Spleen (tissue), 11 donors: ENCODE data around the gene SKAP2. TPM values are rescaled to one million over a fixed set of nuclear protein-coding genes. Genes with fewer than 3 reads are reported as not detected.

Source experiments
- DNase-seq: peaks from one replicate; pipeline ENCODE4 v3.0.0-alpha.2; 2020
- H3K27ac ChIP-seq, 8 donors: fragments of 200-600 bp; sonication (generic) in 7 of 8; 1 replicate in 4 of 8; 2 replicates in 4 of 8; pipeline versions ENCODE4 v1.5.0 to v1.8.0; 2016 to 2021; ENCODE audit warnings: inconsistent platforms in 4 of 8, mild to moderate bottlenecking in 4 of 8, moderate library complexity in 1 of 8
- H3K27me3 ChIP-seq, 7 donors: fragments of 200-600 bp; sonication (generic) in 6 of 7; replicated peaks in 1 of 7; 1 replicate in 4 of 7; 2 replicates in 3 of 7; pipeline versions ENCODE4 v1.5.0 to v1.8.0; 2016 to 2021; ENCODE audit warnings: inconsistent platforms in 3 of 7, mild to moderate bottlenecking in 1 of 7
- H3K36me3 ChIP-seq, 6 donors: fragments of 200-600 bp; sonication (generic) in 5 of 6; 1 replicate in 4 of 6; 2 replicates in 2 of 6; pipeline versions ENCODE4 v1.5.0 to v1.8.0; 2016 to 2021; ENCODE audit warnings: inconsistent platforms in 2 of 6
- H3K4me1 ChIP-seq, 6 donors: fragments of 200-600 bp; sonication (generic) in 5 of 6; 1 replicate in 3 of 6; 2 replicates in 3 of 6; pipeline versions ENCODE4 v1.5.0 to v1.8.0; 2016 to 2021; ENCODE audit warnings: inconsistent platforms in 3 of 6
- H3K4me3 ChIP-seq, 8 donors: fragments of 200-600 bp; sonication (generic) in 7 of 8; 1 replicate in 4 of 8; 2 replicates in 4 of 8; pipeline versions ENCODE4 v1.5.0 to v1.8.0; 2016 to 2021; ENCODE audit warnings: inconsistent platforms in 4 of 8, mild to moderate bottlenecking in 4 of 8, moderate library complexity in 2 of 8
- H3K9me3 ChIP-seq, 8 donors: fragments of 200-600 bp; sonication (generic) in 7 of 8; 1 replicate in 4 of 8; 2 replicates in 4 of 8; pipeline versions ENCODE4 v1.5.0 to v1.8.0; 2016 to 2021; ENCODE audit warnings: inconsistent platforms in 4 of 8
- POLR2A ChIP-seq, 3 donors: fragments of 450-650 bp; IDR thresholded peaks; one replicate each; pipeline ENCODE4 v1.5.1; 2017; ENCODE audit warnings: antibody characterized with exemption in 3 of 3, mild to moderate bottlenecking in 1 of 3
- POLR2AphosphoS5 ChIP-seq, 3 donors: sonication (generic); formaldehyde crosslinking; IDR thresholded peaks; one replicate each; pipeline ENCODE4 v1.5.1; 2017; ENCODE audit warnings: antibody characterized with exemption in 3 of 3
- WGBS, 5 donors: extraction: QIAGEN DNeasy Blood & Tissue Kit in 3 of 5; methylation state at CpG; one replicate each; pipeline versions ENCODE4 v1.1.5 to v1.1.7; 2013 to 2018; 5-methylcytosine and 5-hydroxymethylcytosine counted together
- intact Hi-C: fragments of 100-400 bp; cut with DNase I; formaldehyde crosslinking; loops from one replicate; pipeline ENCODE4 v1.15.0; 2023; ENCODE audit warnings: low total_unique reads
- polyA plus RNA-seq, 3 donors: library from polyadenylated mRNA; stranded (reverse); fragments of 200-250 nt; gene quantifications; one replicate each; pipeline ENCODE4 v1.2.1, GENCODE V29; 2013
- total RNA-seq, 7 donors: library from RNA; depleted of rRNA in 3 of 7; stranded (reverse); fragments of >200 nt in 3 of 7; fragmentation: NEBNext Ultra II Directional in 4 of 7; extraction: Animal tissue kit (Norgen Biotek cat#: 25700) in 4 of 7; gene quantifications; one replicate each; pipeline versions ENCODE4 v1.1.0 to v1.2.1, GENCODE V29; 2016 to 2021
- TF ChIP-seq, protein P1 (sequence below), 11 experiments: fragments of 200-600 bp in 7 of 11; fragments of 450-650 bp in 4 of 11; sonication (generic) in 4 of 11; IDR thresholded peaks in 8 of 11; conservative IDR thresholded peaks in 3 of 11; 1 replicate in 7 of 11; 2 replicates in 4 of 11; pipeline versions ENCODE4 v1.4.0 to v1.8.0; 2016 to 2021; ENCODE audit warnings: antibody characterized with exemption in 11 of 11, inconsistent platforms in 4 of 11, mild to moderate bottlenecking in 1 of 11
- donor health status: healthy with polysubstance abuse.
- donor health status: DM: no; HTN: no; CAD: no; lungs with moderate emphysema.
- donor health status: DM: no; HTN: no; CAD: no.
- donor health status: Bipolar disorder and iron deficiency.
- donor health status: healthy.
- donor health status: DM: no; HTN: no; CAD: no.
- donor health status: DM: yes; HTN: yes; CAD: no.

SKAP2 gene
- total and polyA plus RNA-seq, 10 donors: 14.8 to 87.2 (median 61.7) TPM

DNA sequence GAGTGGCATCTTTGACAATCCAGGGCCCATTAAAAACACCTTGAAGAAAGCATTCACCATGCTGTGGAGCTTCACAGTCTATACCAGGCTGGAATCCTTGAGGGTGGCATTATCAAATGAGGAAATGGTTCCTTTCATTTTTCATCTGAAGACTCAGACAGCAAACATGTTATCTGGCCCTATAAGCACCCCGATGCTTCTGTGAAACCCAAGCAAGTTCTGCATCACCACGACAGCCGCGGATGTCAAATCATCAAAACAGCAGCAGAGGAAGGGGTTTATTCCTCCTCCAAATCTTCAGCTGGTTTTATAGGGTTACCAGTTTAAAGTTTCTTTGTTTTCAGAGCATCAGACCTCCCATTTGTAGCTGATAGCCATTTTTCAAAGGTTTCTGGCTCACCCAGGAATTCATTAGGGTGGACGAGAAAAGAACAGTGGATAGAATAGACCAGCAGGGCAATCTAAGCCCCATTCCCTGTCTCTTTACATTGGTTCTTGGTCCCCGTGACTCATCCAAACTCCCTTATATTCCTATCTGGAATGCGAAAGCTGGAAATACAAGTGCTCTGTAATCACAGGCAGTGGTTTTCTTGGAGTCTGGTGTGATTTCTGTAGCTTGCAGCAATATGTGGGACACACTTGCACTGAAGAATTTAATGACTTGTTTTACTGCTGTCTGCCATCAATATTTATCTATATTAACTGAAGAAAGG, 217.9 kb downstream of the SKAP2 start:
- H3K4me3 ChIP-seq: no peak overlapping the region
- 80 to 94% (median 89%) methylated on average over 7 of the region's 7 CpGs for WGBS, 5 donors
- no peaks in the 10 kb centered on the region for H3K36me3 ChIP-seq
- H3K4me1 ChIP-seq: no peaks in the 10 kb centered on the region
- TF ChIP-seq POLR2A (IDR thresholded peaks at IDR 0.05) (no peak), POLR2AphosphoS5 (IDR thresholded peaks at IDR 0.05) (no peak)
- TF ChIP-seq, protein P1, sequence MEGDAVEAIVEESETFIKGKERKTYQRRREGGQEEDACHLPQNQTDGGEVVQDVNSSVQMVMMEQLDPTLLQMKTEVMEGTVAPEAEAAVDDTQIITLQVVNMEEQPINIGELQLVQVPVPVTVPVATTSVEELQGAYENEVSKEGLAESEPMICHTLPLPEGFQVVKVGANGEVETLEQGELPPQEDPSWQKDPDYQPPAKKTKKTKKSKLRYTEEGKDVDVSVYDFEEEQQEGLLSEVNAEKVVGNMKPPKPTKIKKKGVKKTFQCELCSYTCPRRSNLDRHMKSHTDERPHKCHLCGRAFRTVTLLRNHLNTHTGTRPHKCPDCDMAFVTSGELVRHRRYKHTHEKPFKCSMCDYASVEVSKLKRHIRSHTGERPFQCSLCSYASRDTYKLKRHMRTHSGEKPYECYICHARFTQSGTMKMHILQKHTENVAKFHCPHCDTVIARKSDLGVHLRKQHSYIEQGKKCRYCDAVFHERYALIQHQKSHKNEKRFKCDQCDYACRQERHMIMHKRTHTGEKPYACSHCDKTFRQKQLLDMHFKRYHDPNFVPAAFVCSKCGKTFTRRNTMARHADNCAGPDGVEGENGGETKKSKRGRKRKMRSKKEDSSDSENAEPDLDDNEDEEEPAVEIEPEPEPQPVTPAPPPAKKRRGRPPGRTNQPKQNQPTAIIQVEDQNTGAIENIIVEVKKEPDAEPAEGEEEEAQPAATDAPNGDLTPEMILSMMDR (IDR thresholded peaks at IDR 0.05 in 8 of 11, conservative IDR thresholded peaks at IDR 0.05 in 3 of 11): no peak
- no peak for DNase-seq
- intact Hi-C loops: no loop called here
- H3K27me3 ChIP-seq: no peaks in the 10 kb centered on the region
- no peak overlapping the region for H3K27ac ChIP-seq
- H3K9me3 ChIP-seq: no peaks in the 10 kb centered on the region

DNA sequence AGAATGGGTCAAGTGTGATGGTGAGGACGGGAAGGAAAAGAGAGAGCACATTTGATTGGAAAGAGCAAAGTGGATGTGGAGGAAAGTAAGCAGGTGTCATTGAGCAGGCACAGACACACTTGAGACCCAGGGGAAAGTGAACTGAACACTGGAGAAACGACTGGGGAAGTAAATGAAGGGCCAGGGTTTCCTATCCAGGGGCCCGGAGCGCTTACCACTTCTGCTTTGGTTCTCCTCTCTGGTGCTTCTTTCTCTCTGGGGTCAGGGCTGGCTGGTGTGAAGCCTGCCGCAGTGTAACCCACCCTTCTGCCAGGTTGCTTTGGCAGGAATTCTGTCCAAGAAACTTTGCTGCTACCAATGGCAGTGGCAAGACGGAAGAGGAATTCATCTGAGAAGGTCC, 219.3 kb downstream of the SKAP2 start:
- Histone ChIP-seq H3K4me1 (no peaks in the 10 kb centered on the region), H3K9me3 (no peaks in the 10 kb centered on the region), H3K4me3 (no peak overlapping the region), H3K27ac (no peak overlapping the region), H3K27me3 (no peaks in the 10 kb centered on the region), H3K36me3 (no peaks in the 10 kb centered on the region)
- no peak for TF ChIP-seq POLR2AphosphoS5 (IDR thresholded peaks at IDR 0.05)
- intact Hi-C loops: no loop called here
- no peak for DNase-seq
- 34 to 55% (median 40%) methylated on average over 6 of the region's 6 CpGs for WGBS, 5 donors

DNA sequence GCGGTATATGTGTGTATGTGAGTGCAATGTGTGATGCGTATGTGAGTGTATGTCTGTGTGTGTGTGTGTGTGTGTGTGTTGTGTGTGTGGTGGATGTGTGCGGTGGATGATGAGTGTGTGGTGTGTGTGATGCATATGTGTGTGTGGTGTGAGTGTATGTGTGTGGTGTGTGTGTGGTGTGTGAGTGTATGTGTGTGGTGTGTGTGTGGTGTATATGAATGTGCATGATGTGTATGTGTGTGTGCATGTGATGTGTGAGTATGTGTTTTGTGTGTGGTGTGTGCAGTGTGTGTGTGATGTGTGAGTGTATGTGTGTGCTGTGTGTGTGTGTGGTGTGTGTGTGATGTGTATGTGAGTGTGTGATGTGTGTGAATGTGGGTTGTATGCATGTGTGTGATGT, 222.0 kb downstream of the SKAP2 start:
- Histone ChIP-seq H3K36me3 (no peaks in the 10 kb centered on the region), H3K9me3 (no peaks in the 10 kb centered on the region), H3K27me3 (no peaks in the 10 kb centered on the region), H3K4me1 (no peaks in the 10 kb centered on the region), H3K27ac (no peak overlapping the region), H3K4me3 (no peak overlapping the region)
- TF ChIP-seq, protein P1 (IDR thresholded peaks at IDR 0.05 in 8 of 11, conservative IDR thresholded peaks at IDR 0.05 in 3 of 11): no peak
- TF ChIP-seq POLR2AphosphoS5 (IDR thresholded peaks at IDR 0.05): no peak
- 81 to 99% (median 98%) methylated on average over 3 of the region's 3 CpGs for WGBS, 5 donors
- no peak for DNase-seq
- intact Hi-C loops: no loop called here

DNA sequence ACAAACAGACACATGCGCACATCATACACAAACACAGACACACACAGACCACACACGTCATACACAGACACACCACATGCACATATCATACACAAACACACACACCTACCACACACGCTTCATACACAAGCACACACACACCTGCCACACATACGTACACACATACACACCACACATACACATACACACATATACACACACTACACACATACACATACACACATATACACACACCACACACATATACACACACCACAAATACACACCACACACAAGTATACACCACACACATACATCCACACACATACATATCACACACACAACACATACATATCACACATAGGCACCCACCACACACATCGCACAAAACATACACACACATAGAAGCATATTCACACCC, 224.7 kb downstream of the SKAP2 start:
- H3K9me3 ChIP-seq: no peaks in the 10 kb centered on the region
- intact Hi-C loops: no loop called here
- no peak overlapping the region for H3K4me3 ChIP-seq
- no peaks in the 10 kb centered on the region for H3K4me1 ChIP-seq
- H3K27ac ChIP-seq: no peak overlapping the region
- no peaks in the 10 kb centered on the region for H3K27me3 ChIP-seq
- TF ChIP-seq, protein P1 (IDR thresholded peaks at IDR 0.05 in 8 of 11, conservative IDR thresholded peaks at IDR 0.05 in 3 of 11): no peak
- TF ChIP-seq POLR2AphosphoS5 (IDR thresholded peaks at IDR 0.05): no peak
- whole genome bisulfite sequencing, 5 donors: 95 to 98% (median 97%) methylated on average over 5 of the region's 5 CpGs
- H3K36me3 ChIP-seq: no peaks in the 10 kb centered on the region
- no peak for DNase-seq

DNA sequence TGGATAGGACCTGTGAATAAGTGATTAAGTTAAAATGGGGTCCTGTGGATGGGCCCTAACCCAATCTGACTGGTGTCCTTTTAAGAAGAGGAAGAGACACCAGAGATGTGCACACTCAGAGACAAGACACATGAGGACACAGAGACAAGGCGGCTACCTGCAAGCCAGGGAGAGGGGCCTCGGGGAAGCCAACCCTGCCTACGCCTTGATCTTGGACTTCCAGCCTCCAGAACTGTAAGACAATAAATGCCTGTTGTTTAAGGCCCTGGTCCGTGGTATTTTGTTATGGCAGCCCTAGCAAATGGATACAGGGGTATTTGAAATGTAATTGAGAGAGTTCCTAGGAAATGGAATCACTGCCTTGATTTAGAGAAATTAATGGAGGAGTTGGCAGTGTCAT, 225.3 kb downstream of the SKAP2 start:
- Histone ChIP-seq H3K9me3 (no peaks in the 10 kb centered on the region), H3K4me3 (no peak overlapping the region), H3K27me3 (no peaks in the 10 kb centered on the region), H3K27ac (no peak overlapping the region), H3K4me1 (no peaks in the 10 kb centered on the region), H3K36me3 (no peaks in the 10 kb centered on the region)
- no peak for TF ChIP-seq POLR2A (IDR thresholded peaks at IDR 0.05)
- TF ChIP-seq POLR2AphosphoS5 (IDR thresholded peaks at IDR 0.05): no peak
- TF ChIP-seq, protein P1 (IDR thresholded peaks at IDR 0.05 in 8 of 11, conservative IDR thresholded peaks at IDR 0.05 in 3 of 11): no peak
- intact Hi-C loops: no loop called here
- no peak for DNase-seq
- WGBS, 5 donors: 94 to 98% (median 96%) methylated on average over 4 of the region's 4 CpGs
